SIG-M5 treated with dmso at 0.1 percent for 504 hours (cell line): Measurements from ENCODE around the gene TFAP2E.
A peak's percentile ranks its signal among the peaks of the same experiment; 100 is the strongest.

Experiments used
- DNase-seq: peaks from one replicate; lab custom pipeline; 2025; ENCODE audit not compliant: unreplicated experiment; lab: John Stamatoyannopoulos, UW

TFAP2E gene

GRCh38 chr1:35640380-35641232, 67.5 kb downstream of the TFAP2E start:
- no peak for DNase-seq

GRCh38 chr1:35641233-35641866, 68.2 kb downstream of the TFAP2E start, which contains the start of gene PSMB2:
Gene PSMB2 (minus strand): TSS chr1:35641526. CDS start chr1:35641432, 94 bp downstream.
- DNase-seq, result peak; percentile 92

GRCh38 chr1:35642471-35642955, 69.4 kb downstream of the TFAP2E start:
- peak; percentile 15 for DNase-seq

GRCh38 chr1:35644204-35644603, 71.1 kb downstream of the TFAP2E start:
- DNase-seq, result no peak
